ENCODE data around the gene RPS27. TPM values are rescaled to one million over a fixed set of nuclear protein-coding genes. Genes with fewer than 3 reads are reported as not detected.
"Not testable (repeated sequence)": the region's sequence is repeated elsewhere in the genome, so short reads cannot be mapped to it uniquely, and the experiment has no call there.

RPS27 gene
- total and polyA plus RNA-seq, 10 of the 15 experiments (the other 5 are each of a cell fraction or from before 2014, with no cell fraction given) = 2,708 to 14,234 (median 8,874) TPM

GRCh38 chr1:154012543-154012942, 22.0 kb downstream of the RPS27 start:
- RAD21 ChIA-PET (ENCODE audit: unreplicated experiment) = interaction anchor here (1.5 kb wide), 1 partner anchor 145 kb away, joined by 4 read pairs; no protein-coding TSS in a partner anchor
- SMC1A ChIA-PET (ENCODE audit: uncharacterized antibody, unreplicated experiment); DNase-seq (ENCODE audit: low read depth, low spot score); H3K36me3 ChIP-seq (ENCODE audit: control insufficient read depth in 2 of 2, insufficient read depth in 2 of 2, low read length in 1 of 2); H3K4me2 ChIP-seq (ENCODE audit: control insufficient read depth, insufficient read depth); in situ Hi-C loops (cut with MboI); H4K20me1 ChIP-seq (ENCODE audit: control insufficient read depth, insufficient read depth); ATAC-seq; intact Hi-C loops (cut with micrococcal nuclease; ENCODE audit: unreplicated experiment); H3K27ac ChIP-seq (ENCODE audit: control insufficient read depth, insufficient read depth); H2AFZ ChIP-seq (ENCODE audit: control insufficient read depth, low read depth, low read length); H3K9me3 ChIP-seq (replicated peaks; ENCODE audit: control insufficient read depth, insufficient read depth, low read length); H3K79me2 ChIP-seq (ENCODE audit: control insufficient read depth, insufficient read depth, low read length); H3K27me3 ChIP-seq (replicated peaks in 1 of 2; ENCODE audit: control insufficient read depth in 2 of 2, insufficient read depth in 2 of 2, low read length in 1 of 2); H3K4me1 ChIP-seq (ENCODE audit: control insufficient read depth, insufficient read depth, low read length); FAIRE-seq; BruUV-seq (replicated peaks); CTCF ChIA-PET; H3K9ac ChIP-seq (ENCODE audit: control insufficient read depth, insufficient read depth, low read length); H3K4me3 ChIP-seq: not testable (repeated sequence)
- POLR2A ChIA-PET = interaction anchor here (1.1 kb wide), 1 partner anchor 11 kb away, joined by 3 read pairs; no protein-coding TSS in a partner anchor
- 91% methylated on average over 14 of the region's 14 CpGs for WGBS (ENCODE audit: insufficient coverage, insufficient replicate concordance, low lambda C conversion rate, missing lambda C conversion rate)

- no TSS peak for BruUV-seq (replicated peaks)
- WGBS (ENCODE audit: insufficient coverage, insufficient replicate concordance, low lambda C conversion rate, missing lambda C conversion rate) = 17% methylated on average over 3 of the region's 3 CpGs
- no peak overlapping the region for H3K9ac ChIP-seq (ENCODE audit: control insufficient read depth, insufficient read depth, low read length)
- no peaks in the 10 kb centered on the region for H3K36me3 ChIP-seq (ENCODE audit: control insufficient read depth in 2 of 2, insufficient read depth in 2 of 2, low read length in 1 of 2)
- H3K4me2 ChIP-seq (ENCODE audit: control insufficient read depth, insufficient read depth) = no peak overlapping the region
- no peaks in the 10 kb centered on the region for H3K27me3 ChIP-seq (replicated peaks in 1 of 2; ENCODE audit: control insufficient read depth in 2 of 2, insufficient read depth in 2 of 2, low read length in 1 of 2)
- in situ Hi-C loops (cut with MboI) = no loop called here
- TF ChIP-seq PAX5 (IDR thresholded peaks at IDR 0.05; ENCODE audit: borderline replicate concordance, low read depth, low read length) = no peak
- TF ChIP-seq TBL1XR1 (IDR thresholded peaks at IDR 0.05; ENCODE audit: low read depth, low read length) = no peak
- no peak for TF ChIP-seq SREBF2 (IDR thresholded peaks at IDR 0.05; ENCODE audit: low read length)
- no peak for TF ChIP-seq ZBED1 (IDR thresholded peaks at IDR 0.05; ENCODE audit: borderline replicate concordance)
- no peak for TF ChIP-seq YY1 (IDR thresholded peaks at IDR 0.05; ENCODE audit: low read depth, low read length)
- no peak for TF ChIP-seq ZNF217 (IDR thresholded peaks at IDR 0.05)
- TF ChIP-seq NR2C2 (IDR thresholded peaks at IDR 0.05; ENCODE audit: borderline replicate concordance, control insufficient read depth, insufficient read length, low read depth) = no peak
- no peak for TF ChIP-seq SKIL (IDR thresholded peaks at IDR 0.05; ENCODE audit: low read depth, poor library complexity, severe bottlenecking)
- no peak for TF ChIP-seq SMAD1 (IDR thresholded peaks at IDR 0.05; ENCODE audit: low read depth, partially characterized antibody)
- no peak for TF ChIP-seq BHLHE40 (IDR thresholded peaks at IDR 0.05; ENCODE audit: borderline replicate concordance in 1 of 2, low read depth in 2 of 2, low read length in 1 of 2)
- TF ChIP-seq ATF7 (IDR thresholded peaks at IDR 0.05; ENCODE audit: low read depth) = no peak
- no peak for TF ChIP-seq IRF5 (IDR thresholded peaks at IDR 0.05; ENCODE audit: borderline replicate concordance)
- no peaks in the 10 kb centered on the region for H4K20me1 ChIP-seq (ENCODE audit: control insufficient read depth, insufficient read depth)
- no peak overlapping the region for H3K4me3 ChIP-seq
- H3K4me1 ChIP-seq (ENCODE audit: control insufficient read depth, insufficient read depth, low read length) = no peaks in the 10 kb centered on the region
- ChIA-PET RAD21 (ENCODE audit: unreplicated experiment) (no interaction called here), SMC1A (ENCODE audit: uncharacterized antibody, unreplicated experiment) (no interaction called here), POLR2A (no interaction called here), CTCF (interaction anchor here (0.6 kb wide), 1 partner anchor 64 kb away, joined by 3 read pairs; no protein-coding TSS in a partner anchor)
- no peaks in the 10 kb centered on the region for H3K9me3 ChIP-seq (replicated peaks; ENCODE audit: control insufficient read depth, insufficient read depth, low read length)
- no peaks in the 10 kb centered on the region for H3K79me2 ChIP-seq (ENCODE audit: control insufficient read depth, insufficient read depth, low read length)
- ATAC-seq = peak; percentile 55
- no peak overlapping the region for H3K27ac ChIP-seq (ENCODE audit: control insufficient read depth, insufficient read depth)
- H2AFZ ChIP-seq (ENCODE audit: control insufficient read depth, low read depth, low read length) = no peak overlapping the region
- no peak for FAIRE-seq
- intact Hi-C loops (cut with micrococcal nuclease; ENCODE audit: unreplicated experiment) = no loop called here
- DNase-seq (ENCODE audit: low read depth, low spot score) = no peak
Observed at GRCh38 chr1:154014154-154014907, 23.8 kb downstream of the RPS27 start.
